ENCODE results near the gene DAAM1.

The DAAM1 gene

DNA sequence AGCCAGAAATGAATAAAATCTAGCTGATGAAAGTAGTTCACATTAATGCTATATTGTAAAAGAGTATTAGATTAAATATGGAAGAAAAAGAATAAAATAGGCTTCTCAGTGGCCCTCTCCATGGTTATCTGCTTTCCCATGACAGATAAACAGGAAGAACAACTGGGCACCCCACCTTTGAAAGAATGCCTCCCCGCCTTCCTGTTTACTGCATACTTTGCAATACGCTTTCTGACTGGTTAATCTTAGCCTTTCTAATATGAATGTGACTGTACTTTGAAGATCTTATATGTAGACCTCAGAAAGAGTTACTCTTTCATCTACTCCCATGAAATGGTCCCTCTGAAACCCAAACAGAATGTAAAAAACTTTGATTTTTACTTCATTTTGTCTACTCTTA is 34.1 kb upstream of the DAAM1 start:
- Histone ChIP-seq H2AFZ (ENCODE audit: low read depth, low read length) (no peak overlapping the region), H3K36me3 (ENCODE audit: insufficient read depth, low read length) (no peaks in the 10 kb centered on the region), H3K4me1 (ENCODE audit: insufficient read depth, low read length) (no peaks in the 10 kb centered on the region), H3K79me2 (ENCODE audit: insufficient read depth, low read length) (no peaks in the 10 kb centered on the region), H3K9me3 (ENCODE audit: insufficient read depth, low read length, severe bottlenecking) (no peaks in the 10 kb centered on the region), H3K4me2 (ENCODE audit: insufficient read depth, low read length) (no peak overlapping the region), H3K9ac (ENCODE audit: low read depth, low read length) (no peak overlapping the region), H3K27ac (ENCODE audit: low read length) (no peak overlapping the region), H4K20me1 (ENCODE audit: insufficient read depth, low read length) (no peaks in the 10 kb centered on the region), H3K4me3 (ENCODE audit: low read depth in 1 of 2, low read length in 2 of 2) (no peak overlapping the region), H3K27me3 (ENCODE audit: insufficient read depth, low read length, poor library complexity) (peaks cover 12% of the 10 kb centered on the region)
- ATAC-seq (ENCODE audit: insufficient read depth, low read depth) = no peak
- TF ChIP-seq EZH2 (IDR thresholded peaks at IDR 0.05; ENCODE audit: borderline replicate concordance, low read depth, low read length, severe bottlenecking) (no peak), CTCF (IDR thresholded peaks at IDR 0.05; ENCODE audit: borderline replicate concordance, extremely low read depth, low read length, poor library complexity, severe bottlenecking) (no peak)
- DNase-seq = no peak

DNA sequence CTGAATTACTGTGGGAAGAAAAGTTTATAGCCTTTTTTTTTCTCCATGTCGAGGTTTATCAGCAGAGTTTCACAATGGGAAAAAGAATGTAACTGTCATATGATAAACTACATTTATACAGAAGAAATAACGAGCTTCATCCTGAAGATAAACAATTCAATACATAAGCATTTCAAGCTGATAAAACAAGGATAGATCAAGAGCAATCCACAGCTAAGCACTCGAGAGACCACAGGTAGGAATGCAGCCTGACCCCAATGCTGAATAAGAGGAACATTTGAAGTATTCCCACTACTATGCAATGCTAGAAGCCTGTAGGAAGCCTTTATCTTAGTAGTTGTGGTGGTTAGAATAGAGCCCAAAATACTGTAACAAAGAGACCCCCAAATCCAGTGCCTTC is 32.6 kb upstream of the DAAM1 start:
- H3K4me3 ChIP-seq (ENCODE audit: low read depth in 1 of 2, low read length in 2 of 2) = no peak overlapping the region
- H3K79me2 ChIP-seq (ENCODE audit: insufficient read depth, low read length) = no peaks in the 10 kb centered on the region
- ATAC-seq (ENCODE audit: insufficient read depth, low read depth) (no peak), DNase-seq (no peak)
- no peak overlapping the region for H2AFZ ChIP-seq (ENCODE audit: low read depth, low read length)
- no peak overlapping the region for H3K4me2 ChIP-seq (ENCODE audit: insufficient read depth, low read length)
- H3K9ac ChIP-seq (ENCODE audit: low read depth, low read length) = no peak overlapping the region
- no peaks in the 10 kb centered on the region for H4K20me1 ChIP-seq (ENCODE audit: insufficient read depth, low read length)
- H3K9me3 ChIP-seq (ENCODE audit: insufficient read depth, low read length, severe bottlenecking) = no peaks in the 10 kb centered on the region
- H3K36me3 ChIP-seq (ENCODE audit: insufficient read depth, low read length) = no peaks in the 10 kb centered on the region
- TF ChIP-seq CTCF (IDR thresholded peaks at IDR 0.05; ENCODE audit: borderline replicate concordance, extremely low read depth, low read length, poor library complexity, severe bottlenecking) = no peak
- no peak for TF ChIP-seq EZH2 (IDR thresholded peaks at IDR 0.05; ENCODE audit: borderline replicate concordance, low read depth, low read length, severe bottlenecking)
- no peak overlapping the region for H3K27ac ChIP-seq (ENCODE audit: low read length)
- peaks cover 18% of the 10 kb centered on the region for H3K27me3 ChIP-seq (ENCODE audit: insufficient read depth, low read length, poor library complexity)
- no peaks in the 10 kb centered on the region for H3K4me1 ChIP-seq (ENCODE audit: insufficient read depth, low read length)

GRCh38 chr14:59159169-59159568 is 29.3 kb upstream of the DAAM1 start:
- Histone ChIP-seq H3K36me3 (ENCODE audit: insufficient read depth, low read length) (no peaks in the 10 kb centered on the region), H3K4me3 (ENCODE audit: low read depth in 1 of 2, low read length in 2 of 2) (no peak overlapping the region), H3K4me1 (ENCODE audit: insufficient read depth, low read length) (no peaks in the 10 kb centered on the region), H4K20me1 (ENCODE audit: insufficient read depth, low read length) (no peaks in the 10 kb centered on the region), H3K27me3 (ENCODE audit: insufficient read depth, low read length, poor library complexity) (peaks cover 20% of the 10 kb centered on the region), H3K9me3 (ENCODE audit: insufficient read depth, low read length, severe bottlenecking) (no peaks in the 10 kb centered on the region), H3K27ac (ENCODE audit: low read length) (no peak overlapping the region), H2AFZ (ENCODE audit: low read depth, low read length) (no peak overlapping the region), H3K9ac (ENCODE audit: low read depth, low read length) (no peak overlapping the region), H3K4me2 (ENCODE audit: insufficient read depth, low read length) (no peak overlapping the region), H3K79me2 (ENCODE audit: insufficient read depth, low read length) (no peaks in the 10 kb centered on the region)
- no peak for ATAC-seq (ENCODE audit: insufficient read depth, low read depth)
- DNase-seq = no peak
- no peak for TF ChIP-seq CTCF (IDR thresholded peaks at IDR 0.05; ENCODE audit: borderline replicate concordance, extremely low read depth, low read length, poor library complexity, severe bottlenecking)
- no peak for TF ChIP-seq EZH2 (IDR thresholded peaks at IDR 0.05; ENCODE audit: borderline replicate concordance, low read depth, low read length, severe bottlenecking)

DNA sequence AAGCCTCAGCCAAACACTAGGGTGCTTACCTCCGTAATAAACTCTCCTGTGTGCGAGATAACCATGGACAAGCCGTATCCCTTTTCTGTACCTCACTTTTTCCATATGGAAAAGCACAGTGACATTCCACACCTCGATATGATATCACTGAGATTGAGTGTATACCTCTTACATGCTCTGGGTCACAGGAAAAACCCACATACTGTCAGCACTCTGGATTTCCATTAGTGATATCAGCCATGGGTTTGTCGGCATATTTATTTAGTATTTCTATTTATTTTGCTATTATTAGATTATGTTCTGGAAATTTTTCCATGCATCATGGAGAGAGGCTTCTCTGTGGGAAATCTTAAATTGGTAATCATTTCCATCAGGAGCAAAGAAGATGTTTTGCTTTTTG is 28.0 kb upstream of the DAAM1 start:
- Histone ChIP-seq H3K27ac (ENCODE audit: low read length) (no peak overlapping the region), H2AFZ (ENCODE audit: low read depth, low read length) (no peak overlapping the region), H3K9ac (ENCODE audit: low read depth, low read length) (no peak overlapping the region), H4K20me1 (ENCODE audit: insufficient read depth, low read length) (no peaks in the 10 kb centered on the region), H3K4me1 (ENCODE audit: insufficient read depth, low read length) (no peaks in the 10 kb centered on the region), H3K79me2 (ENCODE audit: insufficient read depth, low read length) (no peaks in the 10 kb centered on the region), H3K9me3 (ENCODE audit: insufficient read depth, low read length, severe bottlenecking) (no peaks in the 10 kb centered on the region), H3K4me2 (ENCODE audit: insufficient read depth, low read length) (no peak overlapping the region), H3K27me3 (ENCODE audit: insufficient read depth, low read length, poor library complexity) (peaks cover 20% of the 10 kb centered on the region), H3K36me3 (ENCODE audit: insufficient read depth, low read length) (no peaks in the 10 kb centered on the region), H3K4me3 (ENCODE audit: low read depth in 1 of 2, low read length in 2 of 2) (no peak overlapping the region)
- ATAC-seq (ENCODE audit: insufficient read depth, low read depth) (no peak), DNase-seq (no peak)
- TF ChIP-seq CTCF (IDR thresholded peaks at IDR 0.05; ENCODE audit: borderline replicate concordance, extremely low read depth, low read length, poor library complexity, severe bottlenecking) (no peak), EZH2 (IDR thresholded peaks at IDR 0.05; ENCODE audit: borderline replicate concordance, low read depth, low read length, severe bottlenecking) (no peak)
